SU-DHL-6 (cell line): Measurements from ENCODE around the gene IL7R.

Experiments used
- H2AFZ ChIP-seq: fragments of 200-600 bp; sonication (generic); 2 replicates; pipeline ENCODE4 v1.6.1; 2014; ENCODE audit warnings: low read depth, mild to moderate bottlenecking, moderate library complexity, mixed read lengths, antibody characterized with exemption, low read length; ENCODE audit not compliant: severe bottlenecking
- H3F3A ChIP-seq: fragments of 200-600 bp; shearing (Covaris generic); 2 replicates; pipeline ENCODE4 v1.6.0; 2016; ENCODE audit warnings: antibody characterized with exemption, mild to moderate bottlenecking; ENCODE audit not compliant: insufficient read depth
- H3K27ac ChIP-seq: fragments of 200-600 bp; sonication (generic); 2 replicates; pipeline ENCODE4 v1.5.1; 2016; ENCODE audit warnings: low read depth, mild to moderate bottlenecking, low read length, moderate library complexity, mixed read lengths
- H3K27me3 ChIP-seq: fragments of 200-600 bp; sonication (generic), shearing (Covaris generic); 2 replicates; pipeline ENCODE4 v1.6.0; 2014; ENCODE audit warnings: mild to moderate bottlenecking, low read length
- H3K36me3 ChIP-seq: fragments of 200-600 bp; sonication (generic); 2 replicates; pipeline ENCODE4 v1.6.1; 2014; ENCODE audit warnings: mild to moderate bottlenecking, low read length, mixed read lengths
- H3K4me2 ChIP-seq: fragments of 300-600, 200-600 bp; shearing (Covaris generic), sonication (generic); 2 replicates; pipeline ENCODE4 v1.6.0; 2014; ENCODE audit warnings: low read length, low read depth, mild to moderate bottlenecking; ENCODE audit not compliant: poor library complexity, severe bottlenecking
- H3K4me3 ChIP-seq: fragments of 200-600 bp; sonication (generic); 2 replicates; pipeline ENCODE4 v1.5.1; 2014; ENCODE audit warnings: antibody characterized with exemption, low read length, mild to moderate bottlenecking, mixed read lengths; ENCODE audit not compliant: insufficient read depth, poor library complexity, severe bottlenecking
- H3K79me2 ChIP-seq: fragments of 200-600 bp; sonication (generic); 2 replicates; pipeline ENCODE4 v1.6.1; 2014; ENCODE audit warnings: mild to moderate bottlenecking, low read length, moderate library complexity; ENCODE audit not compliant: insufficient read depth
- H3K9ac ChIP-seq: fragments of 200-600 bp; sonication (generic); 2 replicates; pipeline ENCODE4 v1.7.0; 2014; ENCODE audit warnings: mild to moderate bottlenecking, low read length
- H3K9me2 ChIP-seq: fragments of 200-600 bp; sonication (generic); replicated peaks from 2 replicates; pipeline ENCODE4 v1.6.1; 2014; ENCODE audit warnings: low read length; ENCODE audit not compliant: insufficient read depth
- H3K9me3 ChIP-seq: fragments of 200-600 bp; sonication (generic); 2 replicates; pipeline ENCODE4 v1.6.1; 2014; ENCODE audit warnings: low read length, mixed read lengths; ENCODE audit not compliant: insufficient read depth
- H4K20me1 ChIP-seq: fragments of 200-600 bp; sonication (generic); 2 replicates; pipeline ENCODE4 v1.6.1; 2014; ENCODE audit warnings: low read depth, mild to moderate bottlenecking, antibody characterized with exemption, low read length, moderate library complexity, mixed read lengths
- CTCF ChIP-seq: fragments of 200-600 bp; sonication (generic); IDR thresholded peaks from one replicate; pipeline ENCODE4 v1.5.1; 2017; ENCODE audit warnings: antibody characterized with exemption, mild to moderate bottlenecking, low read length, moderate library complexity; ENCODE audit not compliant: insufficient read depth, poor library complexity, severe bottlenecking
- EZH2phosphoT487 ChIP-seq: fragments of 200-600 bp; sonication (generic), shearing (Covaris generic); conservative IDR thresholded peaks from 2 replicates; pipeline ENCODE4 v1.6.1; 2018; ENCODE audit warnings: mild to moderate bottlenecking, antibody characterized with exemption, low read length, moderate library complexity, mixed read lengths

Gene IL7R

GRCh38 chr5:35815089-35815936, 41.4 kb upstream of the IL7R start:
- Histone ChIP-seq H3K27ac (no peak overlapping the region), H3K27me3 (no peaks in the 10 kb centered on the region), H3K4me3 (no peak overlapping the region), H3K9me3 (no peaks in the 10 kb centered on the region), H3K9ac (no peak overlapping the region), H3K79me2 (no peaks in the 10 kb centered on the region), H3K36me3 (no peaks in the 10 kb centered on the region), H3K9me2 (no peaks in the 10 kb centered on the region), H2AFZ (no peak overlapping the region), H3F3A (no peaks in the 10 kb centered on the region), H3K4me2 (no peak overlapping the region), H4K20me1 (no peaks in the 10 kb centered on the region)
- no peak for TF ChIP-seq EZH2phosphoT487
- peak; percentile 42 for TF ChIP-seq CTCF

- H3K36me3 ChIP-seq: no peaks in the 10 kb centered on the region
- no peak for TF ChIP-seq CTCF
- no peak overlapping the region for H3K9ac ChIP-seq
- no peak overlapping the region for H3K4me3 ChIP-seq
- no peak overlapping the region for H3K4me2 ChIP-seq
- H2AFZ ChIP-seq: no peak overlapping the region
- H3F3A ChIP-seq: no peaks in the 10 kb centered on the region
- no peaks in the 10 kb centered on the region for H4K20me1 ChIP-seq
- no peaks in the 10 kb centered on the region for H3K27me3 ChIP-seq
- H3K79me2 ChIP-seq: no peaks in the 10 kb centered on the region
- H3K9me2 ChIP-seq: no peaks in the 10 kb centered on the region
- no peak overlapping the region for H3K27ac ChIP-seq
- H3K9me3 ChIP-seq: no peaks in the 10 kb centered on the region
These were observed 39.7 kb upstream of the IL7R start for GRCh38 chr5:35816881-35817521.

GRCh38 chr5:35819026-35819425, 37.7 kb upstream of the IL7R start:
- H3K27me3 ChIP-seq: no peaks in the 10 kb centered on the region
- H3K9me3 ChIP-seq: no peaks in the 10 kb centered on the region
- no peak for TF ChIP-seq EZH2phosphoT487
- no peak for TF ChIP-seq CTCF
- H4K20me1 ChIP-seq: no peaks in the 10 kb centered on the region
- no peaks in the 10 kb centered on the region for H3F3A ChIP-seq
- no peaks in the 10 kb centered on the region for H3K9me2 ChIP-seq
- H3K9ac ChIP-seq: no peak overlapping the region
- H2AFZ ChIP-seq: no peak overlapping the region
- H3K79me2 ChIP-seq: no peaks in the 10 kb centered on the region
- H3K36me3 ChIP-seq: no peaks in the 10 kb centered on the region
- no peak overlapping the region for H3K27ac ChIP-seq
- no peak overlapping the region for H3K4me2 ChIP-seq
- no peak overlapping the region for H3K4me3 ChIP-seq
